HG02642 (cell line): Measurements from ENCODE around the gene CBLC.
"Not testable (repeated sequence)": the region's sequence is repeated elsewhere in the genome, so short reads cannot be mapped to it uniquely, and the experiment has no call there.

Experiments
- ATAC-seq: cut with Tn5 transposase; IDR thresholded peaks from one replicate; pipeline ENCODE4 v1.9.1; 2021; ENCODE audit warnings: mild to moderate bottlenecking; ENCODE audit not compliant: unreplicated experiment, poor library complexity

CBLC gene

GRCh38 chr19:44814517-44814916, 36.8 kb downstream of the CBLC start:
- no peak for ATAC-seq

DNA sequence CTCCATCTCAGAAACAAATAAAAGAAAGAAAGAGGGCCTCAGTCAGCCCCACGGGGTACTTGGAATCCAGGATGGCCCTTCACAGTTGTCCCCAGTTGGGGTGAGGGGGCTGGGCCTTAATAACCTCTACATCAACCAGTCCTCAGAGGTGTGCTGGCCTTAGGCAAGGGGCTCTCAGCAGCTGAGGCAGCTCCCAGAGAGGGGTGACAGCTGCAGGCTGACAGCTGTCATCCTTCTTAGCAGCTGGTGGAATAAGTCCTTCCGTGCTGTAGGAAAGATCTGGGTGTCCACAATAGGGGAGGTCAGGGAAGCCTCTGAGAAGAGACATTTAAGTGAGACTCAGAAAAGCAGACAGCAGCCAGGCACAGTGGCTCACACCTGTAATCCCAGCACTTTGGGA, 38.6 kb downstream of the CBLC start:
- ATAC-seq, result no peak

- ATAC-seq, result no peak
These were observed 40.2 kb downstream of the CBLC start for GRCh38 chr19:44817725-44818465.

DNA sequence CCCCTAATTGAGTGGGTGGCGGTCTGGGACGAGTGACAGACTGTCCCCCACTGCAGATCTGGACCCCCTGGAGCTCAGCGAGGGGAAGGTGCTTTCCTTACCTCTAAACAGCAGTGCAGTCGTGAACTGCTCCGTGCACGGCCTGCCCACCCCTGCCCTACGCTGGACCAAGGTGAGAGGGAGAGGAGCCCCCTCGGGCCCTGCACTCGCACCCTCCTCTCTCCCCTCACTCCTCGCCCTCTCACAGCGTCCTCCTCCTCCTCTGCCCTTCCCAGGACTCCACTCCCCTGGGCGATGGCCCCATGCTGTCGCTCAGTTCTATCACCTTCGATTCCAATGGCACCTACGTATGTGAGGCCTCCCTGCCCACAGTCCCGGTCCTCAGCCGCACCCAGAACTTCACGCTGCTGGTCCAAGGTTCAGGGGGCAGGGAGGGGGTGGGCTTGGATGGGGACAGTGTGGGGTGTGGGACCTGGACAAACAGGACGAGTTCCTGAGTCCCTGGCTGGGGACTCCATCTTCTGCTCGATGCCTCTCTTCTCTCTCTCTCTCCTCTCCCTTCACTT, 40.9 kb downstream of the CBLC start:
- ATAC-seq, result no peak

DNA sequence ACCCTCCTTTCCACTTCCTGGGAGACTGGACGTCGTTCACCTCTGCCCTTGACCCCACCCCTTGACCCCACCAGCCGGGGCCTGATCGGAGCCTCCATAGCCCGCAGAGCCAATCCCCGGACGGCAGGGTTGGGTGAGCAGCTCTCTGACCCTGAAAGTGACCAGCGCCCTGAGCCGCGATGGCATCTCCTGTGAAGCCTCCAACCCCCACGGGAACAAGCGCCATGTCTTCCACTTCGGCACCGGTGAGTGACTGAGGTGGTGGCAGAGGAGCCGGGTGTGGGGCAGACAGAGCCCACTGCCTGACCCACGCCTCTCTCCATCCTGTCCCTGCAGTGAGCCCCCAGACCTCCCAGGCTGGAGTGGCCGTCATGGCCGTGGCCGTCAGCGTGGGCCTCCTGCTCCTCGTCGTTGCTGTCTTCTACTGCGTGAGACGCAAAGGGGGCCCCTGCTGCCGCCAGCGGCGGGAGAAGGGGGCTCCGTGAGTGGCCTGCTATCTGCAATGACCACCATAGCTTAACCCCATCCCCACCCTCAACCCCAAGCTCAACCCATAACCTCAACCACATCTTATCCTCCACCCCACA, 41.6 kb downstream of the CBLC start:
- no peak for ATAC-seq

- no peak for ATAC-seq
These were observed 43.2 kb downstream of the CBLC start for GRCh38 chr19:44820648-44821609.

DNA sequence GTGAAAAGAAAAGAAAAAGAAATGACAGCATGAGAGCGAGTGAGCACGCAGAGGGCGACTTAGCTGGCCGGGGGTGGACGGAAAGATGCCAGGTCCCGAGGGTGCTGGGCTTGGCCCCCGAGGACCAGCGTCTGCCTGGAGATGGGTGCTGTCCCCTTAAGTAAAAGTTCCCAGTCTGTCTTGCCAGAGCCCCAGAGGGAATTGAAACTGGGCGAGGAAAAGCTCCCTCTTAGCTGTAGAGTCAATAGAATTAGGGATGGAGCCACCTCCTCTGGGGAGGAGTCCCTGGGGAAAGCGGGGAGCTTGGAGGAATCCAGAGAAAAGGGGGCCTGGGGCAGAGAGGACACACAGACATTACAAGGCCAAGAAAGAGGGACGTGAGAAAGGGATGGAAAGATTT, 44.5 kb downstream of the CBLC start:
- ATAC-seq, result no peak

DNA sequence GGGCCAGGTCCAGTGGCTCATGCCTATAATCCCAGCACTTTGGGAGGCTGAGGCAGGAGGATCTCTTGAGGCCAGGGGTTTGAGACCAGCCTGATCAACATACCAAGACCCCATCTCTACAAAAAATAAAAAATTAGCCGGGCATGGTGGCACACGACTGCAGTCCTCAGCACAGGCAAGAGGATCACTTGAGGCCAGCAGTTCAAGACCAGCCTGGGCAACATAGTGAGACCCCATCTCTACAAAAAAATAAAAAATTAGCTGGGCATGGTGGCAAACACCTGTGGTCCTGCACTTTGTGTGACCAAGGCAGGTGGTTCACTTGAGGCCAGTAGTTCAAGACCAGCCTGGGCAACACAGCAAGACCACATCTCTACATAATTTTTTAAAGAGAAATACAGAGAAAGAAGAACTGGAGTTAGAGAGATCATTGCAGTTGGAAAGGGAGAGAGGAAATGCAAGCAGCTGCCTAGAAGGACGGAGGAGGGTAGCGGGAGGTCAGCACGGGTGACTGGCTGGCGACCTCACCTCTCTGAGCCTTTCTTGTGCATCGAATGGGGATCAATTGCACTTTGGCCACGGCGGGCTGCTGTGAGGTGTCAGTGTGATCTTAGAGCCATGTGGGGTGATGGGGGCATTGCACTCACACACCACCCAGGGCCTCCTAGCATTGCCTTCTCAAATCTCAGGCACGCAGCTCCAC, 45.1 kb downstream of the CBLC start:
- ATAC-seq, result no peak

DNA sequence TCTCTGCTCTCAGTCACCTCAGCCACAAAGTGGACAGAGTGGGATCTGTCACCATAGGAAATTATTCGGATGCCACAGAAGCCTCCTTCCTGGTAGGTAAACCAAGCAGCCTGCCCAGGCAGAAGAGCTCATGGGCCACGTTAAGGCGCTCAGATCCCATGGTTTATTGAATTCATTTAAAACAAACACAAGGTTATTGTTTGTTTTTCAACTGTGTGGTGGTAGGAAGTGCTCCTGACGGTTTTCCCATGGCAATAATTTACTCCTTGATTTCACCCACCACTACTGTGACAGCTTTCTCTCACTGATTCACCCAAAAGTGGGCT, 45.6 kb downstream of the CBLC start:
- no peak for ATAC-seq

- no peak for ATAC-seq
These were observed 47.1 kb downstream of the CBLC start for GRCh38 chr19:44824761-44825160.

- not testable (repeated sequence) for ATAC-seq
These were observed 55.2 kb downstream of the CBLC start for GRCh38 chr19:44832875-44833274.

DNA sequence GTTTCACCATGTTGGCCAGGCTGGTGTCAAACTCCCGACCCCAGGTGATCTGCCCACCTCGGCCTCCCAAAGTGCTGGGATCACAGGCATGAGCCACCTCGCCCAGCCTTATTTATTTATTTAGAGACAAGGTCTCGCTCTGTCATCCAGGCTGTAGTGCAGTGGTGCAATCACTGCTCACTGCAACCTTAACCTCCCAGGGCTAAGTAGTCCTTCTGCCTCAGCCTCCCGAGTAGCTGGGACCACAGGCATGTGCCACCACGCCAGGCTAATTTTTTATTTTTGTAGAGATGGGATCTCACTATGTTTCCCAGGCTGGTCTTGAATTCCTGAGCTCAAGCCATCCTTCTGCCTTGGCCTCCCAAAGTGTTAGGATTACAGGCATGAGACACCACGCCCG, 56.7 kb downstream of the CBLC start:
- ATAC-seq, result not testable (repeated sequence)

GRCh38 chr19:44839276-44839675, 61.6 kb downstream of the CBLC start:
- no peak for ATAC-seq

GRCh38 chr19:44840811-44841210, 63.1 kb downstream of the CBLC start:
- no peak for ATAC-seq

GRCh38 chr19:44841231-44841630, 63.5 kb downstream of the CBLC start:
- no peak for ATAC-seq

DNA sequence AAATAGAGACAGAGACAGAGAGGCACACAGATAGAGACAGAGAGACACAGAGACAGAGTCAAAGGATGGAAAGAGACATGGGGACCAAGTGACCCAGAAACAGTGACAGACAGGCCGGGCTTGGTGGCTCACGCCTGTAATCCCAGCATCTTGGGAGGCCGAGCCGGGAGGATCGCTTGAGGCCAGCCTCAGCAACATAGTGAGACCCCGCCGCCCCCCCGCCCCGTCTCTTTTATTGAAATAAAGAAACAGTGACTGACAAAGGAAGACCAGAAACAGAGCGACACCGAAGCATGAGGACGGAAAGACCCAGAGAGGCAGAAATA, 67.6 kb downstream of the CBLC start:
- ATAC-seq, result no peak

DNA sequence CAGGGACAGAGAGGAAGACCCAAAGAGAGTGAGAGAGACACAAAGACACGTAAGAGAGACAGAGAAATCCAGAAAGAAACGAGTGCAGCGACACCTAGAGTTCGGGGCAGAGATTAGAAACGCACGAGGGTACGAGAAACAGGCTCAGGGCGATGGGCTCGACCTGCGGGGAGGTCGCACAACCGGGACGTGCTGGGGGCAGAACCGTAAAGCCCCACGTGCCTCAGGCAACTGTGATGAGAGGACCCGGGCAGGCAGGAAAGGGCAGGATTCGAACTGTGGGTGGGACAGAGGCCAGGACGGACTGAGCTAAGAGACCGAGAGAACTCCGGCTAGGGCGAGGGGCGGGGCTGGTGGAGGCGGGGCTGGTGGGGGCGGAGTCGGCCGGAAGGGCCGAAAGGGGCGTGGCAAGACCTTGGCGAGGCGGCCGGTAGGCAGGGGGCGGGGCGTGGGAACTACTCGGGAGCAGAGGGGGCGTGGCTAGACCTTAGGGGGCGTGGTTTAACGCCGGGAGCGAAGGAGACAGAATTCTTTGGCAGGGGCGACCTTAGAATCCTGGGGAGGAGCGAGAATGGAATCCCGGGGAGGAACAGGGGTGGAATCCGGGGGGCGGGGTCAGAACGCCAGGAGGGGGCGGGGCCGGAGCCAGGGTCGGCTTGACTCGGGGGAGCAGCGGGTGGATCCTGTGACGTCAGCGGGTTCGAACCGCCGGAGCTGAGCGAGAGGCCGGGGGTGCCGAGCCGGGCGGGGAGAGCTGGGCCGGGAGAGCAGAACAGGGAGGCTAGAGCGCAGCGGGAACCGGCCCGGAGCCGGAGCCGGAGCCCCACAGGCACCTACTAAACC, 68.1 kb downstream of the CBLC start, which contains the start of gene NECTIN2:
NECTIN2 (plus strand) TSS at position 686 of the 843 bp plus-strand sequence. CDS start 229 bp downstream, outside the sequence.
- peak; percentile 41 for ATAC-seq

DNA sequence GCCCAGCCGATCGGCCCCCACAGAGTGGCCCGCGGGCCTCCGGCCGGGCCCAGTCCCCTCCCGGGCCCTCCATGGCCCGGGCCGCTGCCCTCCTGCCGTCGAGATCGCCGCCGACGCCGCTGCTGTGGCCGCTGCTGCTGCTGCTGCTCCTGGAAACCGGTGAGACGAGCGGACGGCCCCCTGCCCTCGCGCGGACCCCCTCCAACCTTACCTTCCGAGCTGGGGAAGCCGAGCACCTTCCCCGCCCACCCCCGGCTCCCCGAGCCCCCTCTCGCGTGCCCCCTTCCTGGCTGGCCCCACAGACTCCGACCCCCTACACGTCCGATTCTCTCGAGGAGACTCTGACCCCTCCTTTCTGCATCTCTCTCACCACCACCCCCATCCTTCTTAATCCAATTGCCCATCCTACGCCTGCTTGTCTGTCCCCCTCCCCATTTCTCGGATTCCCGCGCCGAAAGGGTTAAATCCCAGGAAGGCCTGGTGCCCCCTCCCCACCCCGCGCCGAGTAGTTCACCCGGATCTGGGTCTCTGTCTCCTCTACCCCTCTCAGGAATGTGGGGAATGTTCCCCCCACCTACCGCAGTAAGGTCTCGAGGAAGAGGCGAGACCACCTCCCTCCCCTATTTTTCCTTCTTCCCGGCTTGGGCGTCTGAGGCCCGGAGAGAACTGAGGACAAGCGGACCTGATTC, 68.9 kb downstream of the CBLC start:
- ATAC-seq, result no peak
